ENCODE measurements around the gene RBM42. TPM values are rescaled to one million over a fixed set of nuclear protein-coding genes. Genes with fewer than 3 reads are reported as not detected.

The RBM42 gene
- total and polyA plus RNA-seq, 11 donors = 47.4 to 89.2 (median 58.8) TPM

- Histone ChIP-seq H3K4me3 (no peak overlapping the region), H3K27me3 (no peaks in the 10 kb centered on the region), H3K36me3 (peaks cover 0 to 12% (median 9%) of the 10 kb centered on the region in 9 donors), H3K9me3 (no peaks in the 10 kb centered on the region), H3K27ac (no peak overlapping the region), H3K4me1 (peaks cover 0 to 38% (median 13%) of the 10 kb centered on the region in 12 donors)
- ATAC-seq (no peak), DNase-seq (no peak)
- intact Hi-C loops (cut with DNase I) = no loop called here
- WGBS, 4 donors = 65 to 73% (median 67%) methylated on average over 10 of the region's 10 CpGs
- TF ChIP-seq POLR2A (IDR thresholded peaks at IDR 0.05) (no peak), CTCF (IDR thresholded peaks at IDR 0.05) (no peak)
These were observed 13.5 kb downstream of the RBM42 start for GRCh38 chr19:35642312-35642711.

- no peak for ATAC-seq
- TF ChIP-seq POLR2A (IDR thresholded peaks at IDR 0.05) = no peak
- TF ChIP-seq CTCF (IDR thresholded peaks at IDR 0.05) = no peak
These were observed 14.0 kb downstream of the RBM42 start for GRCh38 chr19:35642798-35643254.

GRCh38 chr19:35643255-35644205 lies 14.7 kb downstream of the RBM42 start:
- Histone ChIP-seq H3K27me3 (no peaks in the 10 kb centered on the region), H3K27ac (peak overlapping the region in 11 of 12 donors; percentile 58 to 93 (median 79)), H3K36me3 (no peaks in the 10 kb centered on the region), H3K4me3 (peak overlapping the region; percentile 34 to 71 (median 62)), H3K4me1 (peaks cover 0 to 44% (median 18%) of the 10 kb centered on the region in 12 donors), H3K9me3 (no peaks in the 10 kb centered on the region)
- WGBS, 4 donors = 0 to 1% (median 0%) methylated on average over 22 to 69 of the region's 69 CpGs
- peak in 1 of 2 donors; percentile 71 for TF ChIP-seq POLR2A (IDR thresholded peaks at IDR 0.05)
- peak in 2 of 12 donors; percentile 10 to 13 for TF ChIP-seq CTCF (IDR thresholded peaks at IDR 0.05)
- peak; percentile 13 to 70 (median 60) for ATAC-seq
- intact Hi-C loops (cut with DNase I) = no loop called here
- DNase-seq = peak; percentile 74 to 93 (median 83)

More at GRCh38 chr19:35642798-35643254, 14.0 kb downstream of the RBM42 start:
- no peak for DNase-seq
- H3K27ac ChIP-seq = peak overlapping the region in 9 of 12 donors; percentile 66 to 93 (median 81)
- H3K36me3 ChIP-seq = peaks cover 0 to 7% (median 4%) of the 10 kb centered on the region in 9 donors
- intact Hi-C loops (cut with DNase I) = no loop called here
- H3K27me3 ChIP-seq = no peaks in the 10 kb centered on the region
- WGBS, 4 donors = 37 to 53% (median 50%) methylated on average over 7 to 15 of the region's 15 CpGs
- H3K4me3 ChIP-seq = peak overlapping the region; percentile 34 to 71 (median 62)
- H3K9me3 ChIP-seq = no peaks in the 10 kb centered on the region
- H3K4me1 ChIP-seq = peaks cover 0 to 43% (median 17%) of the 10 kb centered on the region in 12 donors
